ENCODE data around the gene PATZ1.
"Not testable (repeated sequence)": the region's sequence is repeated elsewhere in the genome, so short reads cannot be mapped to it uniquely, and the experiment has no call there.

PATZ1 gene

GRCh38 chr22:31342389-31343140 is 3.6 kb downstream of the PATZ1 start:
- ATAC-seq = no peak

DNA sequence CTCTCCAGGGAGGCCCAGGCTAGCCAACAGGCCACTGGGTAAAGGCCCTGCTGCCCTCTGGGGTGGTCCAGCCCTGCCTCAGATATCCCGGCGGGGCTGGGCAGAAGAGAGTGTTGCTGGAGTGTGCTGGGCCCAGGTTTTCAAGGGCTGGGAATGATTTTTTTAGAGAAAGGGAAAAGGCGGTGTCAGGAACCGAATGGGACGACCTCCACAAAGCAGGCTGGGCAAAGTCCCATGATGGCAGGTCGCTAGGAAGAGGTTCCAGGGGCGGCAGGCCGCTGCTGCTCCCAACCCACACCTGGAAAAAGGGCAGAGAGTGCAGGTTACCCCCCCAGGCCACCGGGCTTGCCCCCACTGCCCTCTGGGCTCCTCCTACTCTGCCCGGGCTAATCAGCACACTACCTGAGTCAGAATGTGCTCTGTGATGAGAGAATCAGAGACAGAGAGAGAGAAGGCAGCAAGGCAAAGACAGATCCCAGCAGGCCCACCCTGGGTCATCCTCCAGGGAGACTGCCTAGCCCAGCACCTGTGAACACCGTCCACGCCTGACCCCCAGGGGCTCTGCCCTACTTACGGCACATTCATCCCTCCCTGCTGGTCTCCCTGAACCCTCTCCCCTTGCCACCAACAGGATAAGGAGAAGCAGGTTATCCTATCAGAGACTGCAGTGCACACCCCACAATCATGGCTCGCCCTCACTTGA is 4.6 kb downstream of the PATZ1 start:
- no peak for ATAC-seq

DNA sequence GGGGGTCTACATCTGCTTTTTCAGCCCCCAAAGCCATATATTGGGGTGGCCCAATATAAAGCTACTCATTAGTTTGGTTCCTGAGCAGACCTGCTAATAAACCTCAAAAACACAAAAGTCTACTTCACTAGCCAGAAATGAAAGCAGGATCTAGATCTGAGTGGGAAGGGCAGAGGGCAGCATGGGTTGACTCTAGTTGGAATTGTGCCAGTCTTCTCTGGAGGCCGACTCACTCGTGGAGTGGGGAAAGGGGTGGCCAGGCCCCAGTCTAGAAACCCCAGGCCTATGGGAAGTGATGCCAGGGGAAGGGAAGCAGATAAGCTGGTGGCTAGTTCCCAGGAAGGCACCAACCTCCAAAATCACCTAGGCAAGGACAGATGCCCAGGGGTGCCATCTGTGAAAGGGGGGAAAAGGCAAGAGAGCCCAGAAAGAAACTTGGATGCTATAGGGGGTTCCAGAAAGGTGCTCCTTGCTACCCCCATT is 5.3 kb downstream of the PATZ1 start:
- ATAC-seq = no peak

- no peak for ATAC-seq
These were observed 5.8 kb downstream of the PATZ1 start for GRCh38 chr22:31340360-31340759.

DNA sequence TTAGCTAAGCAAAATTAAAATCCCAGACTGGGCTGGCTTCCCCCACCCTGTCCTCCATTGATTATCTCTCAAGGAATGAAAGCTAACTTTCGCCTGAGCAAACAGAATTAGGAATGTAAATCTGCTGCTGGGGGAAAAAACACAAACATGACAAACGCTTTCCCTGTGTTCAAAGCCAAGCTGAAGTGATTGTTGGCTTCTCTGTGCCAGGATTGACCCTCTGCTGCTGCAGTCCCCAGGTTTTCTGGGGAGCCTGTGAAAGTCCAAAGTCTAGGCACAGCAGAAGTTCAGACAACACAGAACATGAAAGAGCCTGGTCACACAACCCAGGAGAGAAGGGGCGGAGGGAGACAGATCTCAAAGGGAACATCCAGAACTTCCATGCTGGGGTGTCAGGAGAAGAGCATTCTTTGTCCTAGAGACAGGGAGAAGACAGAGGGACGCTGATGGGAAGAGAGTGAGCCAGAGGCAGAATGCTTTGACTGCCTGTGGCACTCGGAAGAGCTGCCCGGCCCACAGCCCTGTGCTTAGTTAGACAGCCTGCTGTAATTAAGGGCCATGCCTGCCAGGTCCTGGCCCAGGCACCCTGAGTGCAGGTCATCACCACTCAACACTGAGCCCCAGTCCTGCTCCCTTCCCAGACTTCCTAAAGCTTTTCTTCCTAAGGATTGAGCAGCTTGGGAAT is 6.9 kb downstream of the PATZ1 start:
- ATAC-seq = no peak

- peak; percentile 71 to 80 for ATAC-seq
These were observed 9.0 kb downstream of the PATZ1 start for GRCh38 chr22:31337178-31337577.

DNA sequence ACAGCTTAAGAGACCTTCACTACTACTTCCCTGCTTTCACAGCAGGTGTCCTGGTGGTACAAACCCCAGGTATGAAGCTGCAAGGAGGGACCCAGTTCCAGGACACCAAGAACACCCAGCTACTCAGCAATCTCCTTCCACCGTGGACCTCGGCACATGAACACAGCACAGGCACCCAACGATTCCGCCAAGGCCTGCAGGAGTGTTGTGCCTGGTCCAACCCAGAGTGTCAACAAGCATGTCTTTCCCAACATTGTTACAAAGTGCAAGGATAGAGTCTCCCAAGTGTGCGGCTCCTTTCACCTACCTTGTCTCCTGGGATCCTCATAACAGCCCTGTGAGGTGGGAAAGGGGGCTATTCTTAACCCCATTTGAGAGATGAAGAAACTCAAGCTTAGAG is 11.8 kb downstream of the PATZ1 start:
- no peak for ATAC-seq

GRCh38 chr22:31333641-31334040 is 12.5 kb downstream of the PATZ1 start:
- ATAC-seq = no peak

GRCh38 chr22:31332886-31333285 is 13.3 kb downstream of the PATZ1 start:
- ATAC-seq = no peak

- ATAC-seq = no peak
These were observed 14.1 kb downstream of the PATZ1 start for GRCh38 chr22:31332010-31332409.

DNA sequence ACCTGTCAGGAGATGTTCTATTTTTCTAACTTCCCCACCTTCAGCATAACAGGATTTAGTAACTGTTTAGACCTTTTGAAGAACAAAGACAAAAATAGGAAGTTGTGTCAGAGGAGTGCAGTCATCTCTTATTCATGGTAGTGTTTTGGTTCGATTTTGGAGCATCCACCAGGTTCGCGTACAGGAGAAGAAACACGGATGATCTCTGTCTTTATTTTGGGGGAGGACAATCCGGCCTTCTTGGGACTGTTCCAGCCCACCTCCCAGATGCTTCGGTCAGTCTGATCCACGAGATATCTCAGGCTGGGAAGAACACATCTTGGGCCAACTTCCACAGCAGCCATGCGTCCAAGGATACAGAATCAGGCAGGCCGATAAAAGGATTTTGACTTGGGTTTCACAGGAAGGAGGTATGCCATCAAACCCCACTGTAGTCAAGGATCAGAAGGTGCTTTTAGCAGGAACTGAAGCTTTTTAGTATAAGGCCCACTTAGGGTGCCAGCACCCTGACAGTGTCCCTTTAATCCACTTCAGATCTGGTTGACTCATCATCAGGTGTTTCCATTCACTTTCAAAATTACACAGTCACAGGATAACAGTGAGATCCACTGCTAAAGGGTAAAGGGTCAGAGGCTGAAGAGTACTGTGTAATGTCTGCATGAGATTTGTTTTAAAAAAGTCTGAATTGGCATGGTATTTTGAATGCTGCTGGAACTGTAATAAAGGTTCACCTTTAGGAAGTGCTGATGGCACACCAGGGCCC is 16.5 kb downstream of the PATZ1 start:
- ATAC-seq = peak; percentile 99 to 100

- no peak for ATAC-seq
These were observed 17.1 kb downstream of the PATZ1 start for GRCh38 chr22:31329029-31329428.

GRCh38 chr22:31328544-31328960 is 17.6 kb downstream of the PATZ1 start:
- no peak for ATAC-seq

GRCh38 chr22:31327806-31328543 is 18.2 kb downstream of the PATZ1 start:
- ATAC-seq = no peak

- no peak for ATAC-seq
These were observed 19.3 kb downstream of the PATZ1 start for GRCh38 chr22:31326877-31327276.

- ATAC-seq = peak; percentile 27 to 58
These were observed 22.3 kb downstream of the PATZ1 start for GRCh38 chr22:31323578-31324550.

DNA sequence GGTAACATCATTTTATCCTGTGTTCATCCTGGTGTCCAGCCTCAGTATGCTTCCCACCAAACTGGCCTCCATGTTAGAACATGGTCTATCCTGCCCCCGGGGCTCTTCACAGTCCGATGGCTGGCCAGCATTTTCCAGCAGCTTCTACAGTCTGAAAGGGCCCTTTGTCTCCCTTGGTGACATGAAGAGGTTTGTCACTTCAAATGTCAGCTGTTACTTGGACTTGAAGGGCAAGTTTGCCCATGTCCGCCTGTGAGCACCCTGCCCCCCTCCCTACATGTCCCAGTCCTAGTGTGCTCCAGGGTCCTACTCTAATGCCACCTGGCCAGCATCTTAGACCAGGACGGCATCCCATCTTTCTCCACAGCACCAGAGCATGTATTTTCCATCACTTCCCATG is 24.7 kb downstream of the PATZ1 start:
- no peak for ATAC-seq

DNA sequence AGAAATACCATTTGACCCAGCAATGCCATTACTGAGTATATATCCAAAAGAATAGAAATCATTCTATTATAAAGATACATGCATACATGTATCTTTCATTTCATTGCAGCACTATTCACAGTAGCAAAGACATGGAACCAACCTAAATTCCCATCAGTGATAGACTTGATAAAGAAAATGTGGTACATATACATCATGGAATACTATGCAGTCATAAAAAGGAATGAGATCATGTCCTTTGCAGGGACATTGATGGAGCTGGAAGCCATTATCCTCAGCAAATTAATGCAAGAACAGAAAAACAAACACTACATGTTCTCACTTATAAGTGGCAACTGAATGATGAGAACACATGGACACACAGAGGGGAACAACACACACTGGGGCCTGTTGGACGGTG is 31.9 kb downstream of the PATZ1 start:
- ATAC-seq = not testable (repeated sequence)

DNA sequence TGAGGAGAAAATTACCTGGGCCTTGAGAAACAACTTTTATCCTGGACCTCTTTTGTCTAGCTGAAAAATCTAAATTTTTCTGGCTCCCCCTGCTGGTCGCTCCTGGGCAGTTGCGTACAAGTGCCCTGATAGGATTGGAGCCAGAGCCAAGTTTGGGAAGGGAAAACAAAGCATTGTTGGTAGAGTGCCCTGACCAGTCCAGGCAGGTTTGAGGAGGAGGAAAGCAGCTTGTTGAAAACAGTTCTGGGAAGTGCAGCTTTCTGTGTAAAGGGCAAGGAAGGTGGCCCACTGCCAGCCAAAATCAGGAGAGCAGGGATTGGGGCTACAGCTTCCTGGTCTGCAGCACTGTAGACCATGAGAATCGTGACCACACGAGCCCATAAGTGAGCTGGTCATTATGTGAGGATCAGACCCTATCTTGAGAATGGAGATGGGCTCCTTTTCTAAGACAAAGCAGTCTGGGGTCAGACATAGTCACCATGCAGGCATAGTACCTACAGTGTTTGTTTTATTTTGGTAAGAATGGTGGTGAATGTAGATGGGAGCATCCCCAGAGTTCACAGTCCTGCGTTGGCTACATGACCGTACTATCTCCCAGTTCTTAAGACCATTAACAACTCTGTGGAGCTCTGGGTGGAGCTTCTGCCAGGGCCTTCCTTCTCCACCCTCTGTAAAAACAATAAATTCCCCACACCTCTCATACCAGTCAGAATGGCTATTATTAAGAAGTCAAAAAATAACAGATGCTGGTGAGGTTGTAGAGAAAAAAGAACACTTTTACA is 32.6 kb downstream of the PATZ1 start:
- ATAC-seq = peak in 1 of 2 donors; percentile 44

DNA sequence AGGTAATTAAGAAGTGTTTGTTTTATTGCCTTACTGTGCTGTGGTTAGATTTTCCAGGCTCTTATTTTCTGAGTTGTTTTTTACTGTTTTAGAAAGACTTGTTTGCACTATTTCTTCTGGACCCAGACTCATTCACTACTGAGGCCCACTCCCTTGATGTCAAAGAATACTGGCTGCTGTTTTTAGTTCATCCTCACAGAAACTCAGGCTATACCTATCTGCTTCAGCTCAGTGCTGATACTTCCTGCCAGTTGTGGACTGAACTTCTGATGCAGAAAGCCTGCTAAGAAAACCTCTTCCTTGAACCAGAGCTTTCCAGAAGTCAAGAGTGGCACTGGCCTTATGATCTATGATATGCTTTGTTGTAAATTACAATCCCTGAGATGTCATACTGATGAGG is 38.0 kb downstream of the PATZ1 start:
- ATAC-seq = peak in 1 of 2 donors; percentile 22
